Measurements from ENCODE around the gene CHRNB1.

The CHRNB1 gene
- total RNA-seq = 3.4 to 7.1 reads per million in 2 donors

- no peak for DNase-seq
Measured at GRCh38 chr17:7444682-7445618, at the start of gene CHRNB1. TSS of gene CHRNB1 (plus strand) at chr17:7445061. CDS start at chr17:7445128, 67 bp downstream.

GRCh38 chr17:7396147-7396546, 48.7 kb upstream of the CHRNB1 start:
- no peak for DNase-seq

GRCh38 chr17:7398612-7399011, 46.2 kb upstream of the CHRNB1 start:
- DNase-seq = no peak

- peak in 1 of 5 experiments; percentile 24 for DNase-seq
Measured at GRCh38 chr17:7403043-7403726, 41.7 kb upstream of the CHRNB1 start.

- no peak for DNase-seq
Measured at GRCh38 chr17:7403727-7403976, 41.2 kb upstream of the CHRNB1 start.

GRCh38 chr17:7403977-7404736, 40.7 kb upstream of the CHRNB1 start, which contains the start of gene TMEM256:
TSS of gene TMEM256 (minus strand) at chr17:7404097. CDS start at chr17:7404084, 13 bp downstream.
- DNase-seq = peak; percentile 90 to 99 (median 92)

GRCh38 chr17:7404737-7405349, 40.0 kb upstream of the CHRNB1 start:
- DNase-seq = peak in 4 of 5 experiments; percentile 49 to 78 (median 68)

GRCh38 chr17:7405350-7406234, 39.3 kb upstream of the CHRNB1 start:
- no peak for DNase-seq

GRCh38 chr17:7406235-7406825, 38.5 kb upstream of the CHRNB1 start:
- DNase-seq = no peak

- no peak for DNase-seq
Measured at GRCh38 chr17:7407082-7407481, 37.8 kb upstream of the CHRNB1 start.

GRCh38 chr17:7407485-7408251, 37.2 kb upstream of the CHRNB1 start, which contains the start of gene NLGN2:
TSS of gene NLGN2 (plus strand) at chr17:7407845. CDS start at chr17:7408256, 411 bp downstream.
- no peak for DNase-seq

GRCh38 chr17:7408252-7408727, 36.6 kb upstream of the CHRNB1 start:
- peak in 2 of 5 experiments; percentile 38 to 50 for DNase-seq

- DNase-seq = no peak
Measured at GRCh38 chr17:7408863-7409262, 36.0 kb upstream of the CHRNB1 start.

GRCh38 chr17:7409716-7410115, 35.1 kb upstream of the CHRNB1 start:
- no peak for DNase-seq

- peak in 1 of 5 experiments; percentile 34 for DNase-seq
Measured at GRCh38 chr17:7410634-7411426, 34.0 kb upstream of the CHRNB1 start.

- DNase-seq = no peak
Measured at GRCh38 chr17:7411427-7411750, 33.5 kb upstream of the CHRNB1 start.

- DNase-seq = no peak
Measured at GRCh38 chr17:7413346-7413985, 31.4 kb upstream of the CHRNB1 start.

GRCh38 chr17:7414837-7415236, 30.0 kb upstream of the CHRNB1 start:
- no peak for DNase-seq

GRCh38 chr17:7415784-7416183, 29.1 kb upstream of the CHRNB1 start:
- no peak for DNase-seq

Data from T-helper 2 cell (primary cell).